A549 (cell line): ENCODE data around the gene MARCHF11. TPM values are rescaled to one million over a fixed set of nuclear protein-coding genes. Genes with fewer than 3 reads are reported as not detected.

Source experiments
- ATAC-seq, 2 experiments: fragments of 200-7000 bp in 1 of 2; fragments of >200 bp in 1 of 2; cut with Nextera tagmentation in 1 of 2; cut with Tn5 transposase in 1 of 2; 3 replicates each; pipeline versions ENCODE4 v1.8.0 to v1.9.1; 2018 to 2020; ENCODE audit warnings: mild to moderate bottlenecking in 1 of 2, moderate library complexity in 1 of 2
- CTCF ChIA-PET: fragments of 300-600 bp; sonication (Branson Sonifier 250); formaldehyde crosslinking; extraction: SDS; loops from one replicate; lab custom pipeline; 2021; ENCODE audit warnings: antibody characterized with exemption, inconsistent platforms; lab: Yijun Ruan, JAX
- POLR2A ChIA-PET: fragments of 350-600 bp; formaldehyde crosslinking; extraction: SDS; loops from one replicate; lab custom pipeline; 2021; ENCODE audit warnings: antibody characterized with exemption, inconsistent platforms; lab: Yijun Ruan, JAX
- DNase-seq, 2 experiments: peaks; one replicate each; pipeline versions ENCODE4 v3.0.0 to v3.0.0-alpha.2; 2011 to 2016; ENCODE audit warnings: low read depth in 1 of 2, low spot score in 1 of 2
- FAIRE-seq: peaks from 2 replicates; lab custom pipeline; 2011; peaks lifted over from hg19 to GRCh38; lab: Jason Lieb, UNC
- H3K27ac ChIP-seq, 2 experiments: fragments of >200 bp; sonication (Bioruptor Twin); formaldehyde crosslinking; 3 replicates each; pipeline ENCODE4 v1.5.1; 2016 to 2017
- H3K4me1 ChIP-seq: fragments of >200 bp; sonication (Bioruptor Twin); formaldehyde crosslinking; 3 replicates; pipeline ENCODE4 v1.6.1; 2016
- H3K4me2 ChIP-seq: fragments of >200 bp; sonication (Bioruptor Twin); formaldehyde crosslinking; 3 replicates; pipeline ENCODE4 v1.6.1; 2016
- H3K4me3 ChIP-seq: fragments of >200 bp; sonication (Bioruptor Twin); formaldehyde crosslinking; 3 replicates; pipeline ENCODE4 v1.5.1; 2016
- H3K9me3 ChIP-seq: fragments of >200 bp; sonication (Bioruptor Twin); formaldehyde crosslinking; 3 replicates; pipeline ENCODE4 v1.6.1; 2016
- BHLHE40 ChIP-seq: IDR thresholded peaks from 2 replicates; pipeline ENCODE4 v1.6.1; 2012; ENCODE audit warnings: low read depth, low read length, inconsistent platforms
- CHD2 ChIP-seq: fragments of 150-350 bp; IDR thresholded peaks from 2 replicates; pipeline ENCODE4 v1.6.1; 2014; ENCODE audit warnings: low read length; ENCODE audit not compliant: partially characterized antibody
- FOSB ChIP-seq: fragments of 250-450 bp; sonication (Bioruptor Pico); IDR thresholded peaks from 2 replicates; pipeline ENCODE4 v1.5.0; 2020; ENCODE audit warnings: mild to moderate bottlenecking, moderate library complexity
- HOXB5 ChIP-seq: fragments of 250-450 bp; sonication (Bioruptor Pico); IDR thresholded peaks from 2 replicates; pipeline ENCODE4 v1.5.0; 2020; ENCODE audit warnings: mild to moderate bottlenecking, moderate library complexity
- KDM5A ChIP-seq: fragments of 200-600 bp; sonication (generic); IDR thresholded peaks from 2 replicates; pipeline ENCODE4 v1.6.1; 2016; ENCODE audit warnings: antibody characterized with exemption, mild to moderate bottlenecking
- MAFK ChIP-seq: fragments of 450-650 bp; IDR thresholded peaks from 2 replicates; pipeline ENCODE4 v1.6.1; 2014; ENCODE audit not compliant: partially characterized antibody
- MAZ ChIP-seq: fragments of 150-350 bp; IDR thresholded peaks from 2 replicates; pipeline ENCODE4 v1.6.1; 2014; ENCODE audit warnings: antibody characterized with exemption, low read depth, low read length, borderline replicate concordance
- MYC ChIP-seq: IDR thresholded peaks from 2 replicates; pipeline ENCODE4 v1.6.1; 2012; ENCODE audit warnings: mild to moderate bottlenecking, inconsistent platforms, low read length, improper control_type of control experiment, borderline replicate concordance
- NFE2L2 ChIP-seq: fragments of 150-350 bp; conservative IDR thresholded peaks from 2 replicates; pipeline ENCODE4 v1.6.1; 2014; ENCODE audit warnings: low read length
- NPAS2 ChIP-seq: fragments of 250-450 bp; sonication (Bioruptor Pico); IDR thresholded peaks from 2 replicates; pipeline ENCODE4 v1.8.0; 2022; ENCODE audit warnings: mild to moderate bottlenecking, moderate library complexity, borderline replicate concordance
- RARB ChIP-seq: fragments of 250-450 bp; sonication (Bioruptor Pico); IDR thresholded peaks from 2 replicates; pipeline ENCODE4 v1.8.0; 2021; ENCODE audit warnings: mild to moderate bottlenecking, moderate library complexity
- RFX5 ChIP-seq: fragments of 450-650 bp; IDR thresholded peaks from 2 replicates; pipeline ENCODE4 v1.7.1; 2014; ENCODE audit warnings: antibody characterized with exemption, mild to moderate bottlenecking, moderate library complexity
- RNF2 ChIP-seq: fragments of 200-600 bp; sonication (generic); IDR thresholded peaks from 2 replicates; pipeline ENCODE4 v1.6.1; 2016; ENCODE audit warnings: low read depth, mild to moderate bottlenecking, antibody characterized with exemption, moderate library complexity, borderline replicate concordance
- ZC3H11A ChIP-seq: fragments of 450-650 bp; IDR thresholded peaks from 2 replicates; pipeline ENCODE4 v1.6.1; 2014; ENCODE audit warnings: antibody characterized with exemption, mild to moderate bottlenecking
- ZFP36 ChIP-seq: fragments of 450-650 bp; IDR thresholded peaks from 2 replicates; pipeline ENCODE4 v1.6.1; 2014; ENCODE audit warnings: borderline replicate concordance; ENCODE audit not compliant: partially characterized antibody
- ZNF302 ChIP-seq: fragments of 250-450 bp; sonication (Bioruptor Pico); IDR thresholded peaks from 2 replicates; pipeline ENCODE4 v1.9.0; 2021; ENCODE audit warnings: inconsistent platforms, mild to moderate bottlenecking, moderate library complexity
- WGBS: methylation state at CpG from one replicate; pipeline ENCODE4 v1.1.6; 2017; ENCODE audit errors: missing lambda C conversion rate; 5-methylcytosine and 5-hydroxymethylcytosine counted together
- polyA plus RNA-seq, 4 experiments: library from polyadenylated mRNA; depleted of rRNA in 3 of 4; stranded (reverse); fragments of >200 nt; fragmentation: RNase III in 1 of 4; extraction: RNeasy Plus Mini Kit Qiagen cat#74134 plus additional on column Dnase treatment in 1 of 4; gene quantifications; 2 replicates in 3 of 4; 3 replicates in 1 of 4; pipeline ENCODE4 v1.2.3, GENCODE V29; 2011 to 2017
- TF ChIP-seq, protein P1 (sequence below): fragments of 450-650 bp; IDR thresholded peaks from 2 replicates; pipeline ENCODE4 v1.6.1; 2014; ENCODE audit warnings: antibody characterized with exemption
- TF ChIP-seq, protein P2 (sequence below): IDR thresholded peaks from 2 replicates; pipeline ENCODE4 v1.6.1; 2012; ENCODE audit warnings: low read depth, borderline replicate concordance
- TF ChIP-seq, protein P3 (sequence below): fragments of >200 bp; sonication (Bioruptor Twin); formaldehyde crosslinking; IDR thresholded peaks from 2 replicates; pipeline ENCODE4 v1.6.1; 2016
- TF ChIP-seq, protein P4 (sequence below): fragments of >200 bp; sonication (Bioruptor Twin); formaldehyde crosslinking; IDR thresholded peaks from 3 replicates; pipeline ENCODE4 v1.6.1; 2016
- TF ChIP-seq, protein P5 (sequence below): fragments of 250-450 bp; sonication (Bioruptor Pico); IDR thresholded peaks from 2 replicates; pipeline ENCODE4 v1.5.0; 2020; ENCODE audit warnings: low read depth, mild to moderate bottlenecking, moderate library complexity
- TF ChIP-seq, protein P6 (sequence below): fragments of 200-600 bp; sonication (generic); IDR thresholded peaks from 2 replicates; pipeline ENCODE4 v1.6.1; 2016; ENCODE audit warnings: antibody characterized with exemption, mild to moderate bottlenecking, moderate library complexity

The MARCHF11 gene
- polyA plus RNA-seq, 2 of the 4 experiments (the other 2 are of a cell fraction), result not detected

DNA sequence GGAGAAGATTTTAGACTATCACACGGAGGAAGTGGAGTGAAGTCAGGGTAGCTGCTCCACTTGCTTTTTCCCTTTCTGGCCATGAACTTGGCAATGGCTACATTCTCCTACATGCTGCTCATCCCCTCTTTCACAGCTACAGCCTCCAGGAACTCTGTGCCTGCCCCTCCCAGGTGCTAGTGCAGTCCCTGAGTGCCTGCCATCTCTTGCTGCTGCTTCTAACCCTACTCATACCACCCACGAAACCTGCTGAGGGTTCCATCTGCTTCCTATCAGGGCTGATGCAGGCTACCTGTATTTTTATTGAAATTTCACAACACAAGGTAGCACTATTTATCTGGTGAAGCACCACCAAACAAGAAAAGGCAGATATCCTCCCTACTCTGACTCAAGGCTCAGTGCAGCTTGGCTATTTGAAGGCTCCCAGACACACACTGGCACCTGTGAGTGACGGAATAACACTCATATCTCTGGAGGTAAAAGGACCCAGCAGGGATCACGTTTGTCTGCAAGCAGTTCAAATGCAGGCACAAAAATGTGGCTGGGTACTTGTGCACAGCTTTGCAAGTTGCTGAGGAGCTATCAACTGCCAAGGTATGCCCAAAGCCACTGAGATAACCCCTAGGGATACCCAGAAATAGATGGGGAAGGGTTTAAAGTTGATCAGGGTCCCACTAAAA is 51.6 kb downstream of the MARCHF11 start (continued):
- TF ChIP-seq, protein P1, sequence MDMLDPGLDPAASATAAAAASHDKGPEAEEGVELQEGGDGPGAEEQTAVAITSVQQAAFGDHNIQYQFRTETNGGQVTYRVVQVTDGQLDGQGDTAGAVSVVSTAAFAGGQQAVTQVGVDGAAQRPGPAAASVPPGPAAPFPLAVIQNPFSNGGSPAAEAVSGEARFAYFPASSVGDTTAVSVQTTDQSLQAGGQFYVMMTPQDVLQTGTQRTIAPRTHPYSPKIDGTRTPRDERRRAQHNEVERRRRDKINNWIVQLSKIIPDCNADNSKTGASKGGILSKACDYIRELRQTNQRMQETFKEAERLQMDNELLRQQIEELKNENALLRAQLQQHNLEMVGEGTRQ, result no peak
- TF ChIP-seq NFE2L2, result no peak
- no peak for TF ChIP-seq KDM5A
- TF ChIP-seq, protein P2, sequence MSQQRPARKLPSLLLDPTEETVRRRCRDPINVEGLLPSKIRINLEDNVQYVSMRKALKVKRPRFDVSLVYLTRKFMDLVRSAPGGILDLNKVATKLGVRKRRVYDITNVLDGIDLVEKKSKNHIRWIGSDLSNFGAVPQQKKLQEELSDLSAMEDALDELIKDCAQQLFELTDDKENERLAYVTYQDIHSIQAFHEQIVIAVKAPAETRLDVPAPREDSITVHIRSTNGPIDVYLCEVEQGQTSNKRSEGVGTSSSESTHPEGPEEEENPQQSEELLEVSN, result no peak

DNA sequence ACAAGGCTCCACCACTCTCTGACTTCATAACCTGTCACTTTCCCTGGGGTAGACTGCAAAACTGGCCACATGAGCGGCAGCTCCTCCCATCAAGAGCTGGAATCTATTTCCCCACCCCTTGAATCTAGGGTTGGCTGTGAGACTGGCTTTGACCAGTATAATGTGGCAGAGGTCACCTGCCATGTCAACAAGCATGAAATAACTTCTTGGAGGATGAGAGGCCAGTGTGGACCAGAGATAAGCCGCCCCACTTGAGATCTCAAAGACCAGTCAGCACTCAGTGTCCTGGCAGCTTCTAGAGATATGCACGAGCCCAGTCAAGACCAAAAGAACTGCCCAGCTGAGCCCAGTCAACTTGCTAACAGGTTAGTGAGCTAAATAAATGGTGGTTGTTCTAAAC is 59.0 kb downstream of the MARCHF11 start:
- no peak for TF ChIP-seq RFX5
- TF ChIP-seq RNF2, result no peak
- TF ChIP-seq MYC, result no peak
- TF ChIP-seq BHLHE40, result no peak
- TF ChIP-seq, protein P2, result no peak
- no peak for TF ChIP-seq ZFP36
- TF ChIP-seq HOXB5 (CRISPR knock-in tag), result no peak
- no peak for TF ChIP-seq CHD2
- TF ChIP-seq, protein P3, sequence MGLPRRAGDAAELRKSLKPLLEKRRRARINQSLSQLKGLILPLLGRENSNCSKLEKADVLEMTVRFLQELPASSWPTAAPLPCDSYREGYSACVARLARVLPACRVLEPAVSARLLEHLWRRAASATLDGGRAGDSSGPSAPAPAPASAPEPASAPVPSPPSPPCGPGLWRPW, result no peak
- TF ChIP-seq NPAS2, result no peak
- TF ChIP-seq, protein P4, sequence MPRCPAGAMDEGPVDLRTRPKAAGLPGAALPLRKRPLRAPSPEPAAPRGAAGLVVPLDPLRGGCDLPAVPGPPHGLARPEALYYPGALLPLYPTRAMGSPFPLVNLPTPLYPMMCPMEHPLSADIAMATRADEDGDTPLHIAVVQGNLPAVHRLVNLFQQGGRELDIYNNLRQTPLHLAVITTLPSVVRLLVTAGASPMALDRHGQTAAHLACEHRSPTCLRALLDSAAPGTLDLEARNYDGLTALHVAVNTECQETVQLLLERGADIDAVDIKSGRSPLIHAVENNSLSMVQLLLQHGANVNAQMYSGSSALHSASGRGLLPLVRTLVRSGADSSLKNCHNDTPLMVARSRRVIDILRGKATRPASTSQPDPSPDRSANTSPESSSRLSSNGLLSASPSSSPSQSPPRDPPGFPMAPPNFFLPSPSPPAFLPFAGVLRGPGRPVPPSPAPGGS, result no peak
- TF ChIP-seq MAFK, result no peak
- TF ChIP-seq, protein P5, sequence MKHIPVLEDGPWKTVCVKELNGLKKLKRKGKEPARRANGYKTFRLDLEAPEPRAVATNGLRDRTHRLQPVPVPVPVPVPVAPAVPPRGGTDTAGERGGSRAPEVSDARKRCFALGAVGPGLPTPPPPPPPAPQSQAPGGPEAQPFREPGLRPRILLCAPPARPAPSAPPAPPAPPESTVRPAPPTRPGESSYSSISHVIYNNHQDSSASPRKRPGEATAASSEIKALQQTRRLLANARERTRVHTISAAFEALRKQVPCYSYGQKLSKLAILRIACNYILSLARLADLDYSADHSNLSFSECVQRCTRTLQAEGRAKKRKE (CRISPR knock-in tag), result no peak
- TF ChIP-seq, protein P6, sequence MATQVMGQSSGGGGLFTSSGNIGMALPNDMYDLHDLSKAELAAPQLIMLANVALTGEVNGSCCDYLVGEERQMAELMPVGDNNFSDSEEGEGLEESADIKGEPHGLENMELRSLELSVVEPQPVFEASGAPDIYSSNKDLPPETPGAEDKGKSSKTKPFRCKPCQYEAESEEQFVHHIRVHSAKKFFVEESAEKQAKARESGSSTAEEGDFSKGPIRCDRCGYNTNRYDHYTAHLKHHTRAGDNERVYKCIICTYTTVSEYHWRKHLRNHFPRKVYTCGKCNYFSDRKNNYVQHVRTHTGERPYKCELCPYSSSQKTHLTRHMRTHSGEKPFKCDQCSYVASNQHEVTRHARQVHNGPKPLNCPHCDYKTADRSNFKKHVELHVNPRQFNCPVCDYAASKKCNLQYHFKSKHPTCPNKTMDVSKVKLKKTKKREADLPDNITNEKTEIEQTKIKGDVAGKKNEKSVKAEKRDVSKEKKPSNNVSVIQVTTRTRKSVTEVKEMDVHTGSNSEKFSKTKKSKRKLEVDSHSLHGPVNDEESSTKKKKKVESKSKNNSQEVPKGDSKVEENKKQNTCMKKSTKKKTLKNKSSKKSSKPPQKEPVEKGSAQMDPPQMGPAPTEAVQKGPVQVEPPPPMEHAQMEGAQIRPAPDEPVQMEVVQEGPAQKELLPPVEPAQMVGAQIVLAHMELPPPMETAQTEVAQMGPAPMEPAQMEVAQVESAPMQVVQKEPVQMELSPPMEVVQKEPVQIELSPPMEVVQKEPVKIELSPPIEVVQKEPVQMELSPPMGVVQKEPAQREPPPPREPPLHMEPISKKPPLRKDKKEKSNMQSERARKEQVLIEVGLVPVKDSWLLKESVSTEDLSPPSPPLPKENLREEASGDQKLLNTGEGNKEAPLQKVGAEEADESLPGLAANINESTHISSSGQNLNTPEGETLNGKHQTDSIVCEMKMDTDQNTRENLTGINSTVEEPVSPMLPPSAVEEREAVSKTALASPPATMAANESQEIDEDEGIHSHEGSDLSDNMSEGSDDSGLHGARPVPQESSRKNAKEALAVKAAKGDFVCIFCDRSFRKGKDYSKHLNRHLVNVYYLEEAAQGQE, result no peak
- no peak for TF ChIP-seq ZNF302
- TF ChIP-seq MAZ, result no peak
- no peak for TF ChIP-seq ZC3H11A
- no peak for TF ChIP-seq RARB (CRISPR knock-in tag)
- TF ChIP-seq FOSB (CRISPR knock-in tag), result no peak
- TF ChIP-seq, all 56 proteins: peak for 0
- no peak overlapping the region for H3K27ac ChIP-seq
- WGBS, result 6% methylated on average over 3 of the region's 3 CpGs
- DNase-seq, result no peak
- FAIRE-seq, result no peak
- no peaks in the 10 kb centered on the region for H3K4me1 ChIP-seq
- H3K4me2 ChIP-seq, result no peak overlapping the region
- H3K4me3 ChIP-seq, result no peak overlapping the region
- H3K9me3 ChIP-seq, result no peaks in the 10 kb centered on the region
- POLR2A ChIA-PET, result no interaction called here
- no peak for ATAC-seq
- CTCF ChIA-PET, result no interaction called here
